Skin epidermis (tissue), 12 donors: ENCODE data around the gene YBX1.
A peak's percentile ranks its signal among the peaks of the same experiment; 100 is the strongest.
"Not testable (repeated sequence)": the region's sequence is repeated elsewhere in the genome, so short reads cannot be mapped to it uniquely, and the experiment has no call there.

Experiments
- H3K27ac ChIP-seq, 21 experiments: fragments of 200-600 bp; sonication (generic) in 11 of 21; one replicate each; pipeline ENCODE4 v1.5.0; 2020; ENCODE audit warnings: mild to moderate bottlenecking in 3 of 21, inconsistent platforms in 2 of 21, moderate library complexity in 2 of 21
- H3K4me3 ChIP-seq, 7 experiments: fragments of 200-600 bp; sonication (generic) in 2 of 7; one replicate each; pipeline ENCODE4 v1.5.0; 2020; ENCODE audit warnings: inconsistent platforms in 2 of 7, mild to moderate bottlenecking in 2 of 7, moderate library complexity in 1 of 7

Gene YBX1

GRCh38 chr1:42743317-42744147 lies 61.3 kb downstream of the YBX1 start:
- Histone ChIP-seq H3K27ac (peak overlapping the region in 7 of 21 experiments; percentile 10 to 84 (median 66)), H3K4me3 (no peak overlapping the region)

DNA sequence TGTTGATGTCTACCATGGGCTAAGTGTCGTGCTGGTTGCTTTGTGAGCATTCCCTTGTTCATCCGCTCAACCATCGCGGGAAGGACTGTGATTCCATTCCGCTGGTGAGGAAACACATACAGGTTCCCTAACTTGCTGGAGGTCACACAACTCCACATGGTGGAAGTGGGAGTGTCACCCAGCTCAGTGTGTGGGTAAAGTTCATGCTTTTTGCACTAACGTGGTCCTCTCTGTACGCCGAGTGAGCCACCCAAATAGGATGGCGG lies 61.9 kb downstream of the YBX1 start:
- no peak overlapping the region for H3K4me3 ChIP-seq
- peak overlapping the region in 1 of 21 experiments; percentile 71 for H3K27ac ChIP-seq

- Histone ChIP-seq H3K27ac (no peak overlapping the region), H3K4me3 (no peak overlapping the region)
These were observed 63.6 kb downstream of the YBX1 start for GRCh38 chr1:42745851-42746250.

- H3K4me3 ChIP-seq, result no peak overlapping the region
- H3K27ac ChIP-seq, result no peak overlapping the region
These were observed 64.4 kb downstream of the YBX1 start for GRCh38 chr1:42746436-42747105.

- Histone ChIP-seq H3K4me3 (no peak overlapping the region), H3K27ac (no peak overlapping the region)
These were observed 64.9 kb downstream of the YBX1 start for GRCh38 chr1:42747125-42747524.

- H3K4me3 ChIP-seq, result no peak overlapping the region
- no peak overlapping the region for H3K27ac ChIP-seq
These were observed 65.8 kb downstream of the YBX1 start for GRCh38 chr1:42748021-42748420.

GRCh38 chr1:42748461-42749410 lies 66.5 kb downstream of the YBX1 start:
- no peak overlapping the region for H3K4me3 ChIP-seq
- peak overlapping the region in 1 of 21 experiments; percentile 38 for H3K27ac ChIP-seq

DNA sequence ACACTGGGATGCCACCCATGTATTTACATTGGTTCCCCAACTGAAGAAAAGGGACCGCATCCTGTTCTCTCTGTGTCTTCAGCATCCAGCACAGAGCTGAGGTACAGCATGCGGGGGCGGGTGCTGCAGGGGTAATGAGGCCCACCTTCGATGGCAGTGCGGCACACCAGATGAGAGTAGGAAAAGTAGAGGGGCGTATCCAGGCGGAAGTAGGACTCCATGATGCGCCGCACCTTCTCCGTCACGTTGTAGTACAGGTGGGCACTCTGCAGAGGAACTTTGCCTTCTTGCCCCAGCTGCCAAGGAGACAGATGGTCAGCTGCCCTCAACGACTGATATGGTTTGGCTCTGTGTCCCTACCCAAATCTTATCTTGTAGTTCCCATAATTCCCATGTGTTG lies 67.8 kb downstream of the YBX1 start:
- Histone ChIP-seq H3K4me3 (no peak overlapping the region), H3K27ac (no peak overlapping the region)

GRCh38 chr1:42751511-42752070 lies 69.4 kb downstream of the YBX1 start:
- H3K27ac ChIP-seq, H3K4me3 ChIP-seq: not testable (repeated sequence)

- Histone ChIP-seq H3K27ac (no peak overlapping the region), H3K4me3 (no peak overlapping the region)
These were observed 70.1 kb downstream of the YBX1 start for GRCh38 chr1:42752284-42752683.

DNA sequence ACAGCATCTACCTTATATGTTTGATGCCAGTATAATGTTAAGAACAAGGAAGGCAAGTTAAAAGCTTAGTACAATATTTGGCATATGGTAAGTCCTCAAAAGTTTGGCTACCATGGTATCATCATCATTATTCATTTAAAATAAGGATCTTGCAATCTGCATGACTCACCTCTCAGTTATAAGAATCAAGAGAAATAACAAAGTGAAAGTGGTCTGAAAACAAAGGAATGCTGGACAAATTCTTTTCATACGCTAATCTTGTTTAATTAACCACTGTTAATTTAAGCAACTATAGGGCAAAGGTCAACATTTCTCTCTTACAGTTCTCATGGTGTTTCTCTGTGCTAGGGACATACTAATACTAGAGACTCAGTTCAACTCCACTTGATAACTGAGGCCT lies 70.9 kb downstream of the YBX1 start:
- no peak overlapping the region for H3K4me3 ChIP-seq
- H3K27ac ChIP-seq, result no peak overlapping the region
